ENCODE results near the gene CFAP69. TPM values are rescaled to one million over a fixed set of nuclear protein-coding genes. Genes with fewer than 3 reads are reported as not detected.
A peak's percentile ranks its signal among the peaks of the same experiment; 100 is the strongest.

The CFAP69 gene
- total and polyA plus RNA-seq, 10 of the 15 experiments (the other 5 are each of a cell fraction or from before 2014, with no cell fraction given) = 0.11 to 3.1 (median 0.48) TPM; not detected in 1

DNA sequence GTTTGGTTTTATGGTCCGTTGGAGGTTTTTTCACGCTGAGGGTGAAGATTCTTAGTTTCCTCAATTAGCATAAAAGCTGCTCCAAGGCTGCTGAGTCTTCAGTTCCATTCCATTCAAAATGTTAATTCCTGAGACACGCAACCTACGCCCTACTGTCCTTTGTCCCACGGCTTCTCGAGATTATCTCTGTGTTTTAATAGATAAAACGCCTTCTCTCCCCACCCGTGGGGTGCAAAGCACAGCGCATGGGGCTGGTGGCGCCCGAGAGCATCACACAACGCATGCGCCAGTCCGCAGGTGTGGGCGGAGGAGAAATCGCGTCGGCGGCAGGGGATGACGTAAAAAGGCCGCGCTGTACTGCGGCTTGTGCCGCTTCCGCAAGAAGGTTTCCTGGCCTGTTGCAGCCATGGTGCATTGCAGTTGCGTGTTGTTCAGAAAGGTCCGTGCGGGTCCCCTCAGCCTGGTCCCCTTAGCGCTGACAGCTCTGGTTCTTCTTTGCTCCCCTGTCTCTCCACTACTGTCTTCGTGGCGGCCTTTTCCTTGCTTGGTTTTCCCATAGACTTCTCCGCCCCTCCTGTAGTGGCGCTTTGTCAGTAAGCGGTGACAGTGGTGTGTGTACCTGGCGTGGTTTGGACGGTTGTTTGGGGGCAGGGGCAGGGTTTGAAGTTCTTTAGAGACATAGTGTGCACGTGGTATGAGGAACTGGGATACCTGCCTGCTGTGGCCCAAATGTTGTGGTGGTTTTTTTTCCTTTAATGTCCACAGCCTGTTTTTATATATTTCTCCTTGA is 101.6 kb downstream of the CFAP69 start, which contains the start of gene GTPBP10:
TSS of gene GTPBP10 (plus strand) at position 381 of the 790 bp plus-strand sequence. CDS start at position 407, 26 bp downstream.
- BruUV-seq (replicated peaks) = TSS peak; percentile 88
- Histone ChIP-seq H3K9me3 (replicated peaks; ENCODE audit: control insufficient read depth, insufficient read depth, low read length) (no peaks in the 10 kb centered on the region; the same call in 2 of the 3 replicates), H3K27me3 (replicated peaks in 1 of 2; ENCODE audit: control insufficient read depth in 2 of 2, insufficient read depth in 2 of 2, low read length in 1 of 2) (no peaks in the 10 kb centered on the region), H3K36me3 (ENCODE audit: control insufficient read depth in 2 of 2, insufficient read depth in 2 of 2, low read length in 1 of 2) (no peaks in the 10 kb centered on the region; a peak in 1 of 4 replicates), H3K79me2 (ENCODE audit: control insufficient read depth, insufficient read depth, low read length) (peaks cover 29% of the 10 kb centered on the region), H3K27ac (ENCODE audit: control insufficient read depth, insufficient read depth) (peak within 1 kb of the TSS; percentile 99), H4K20me1 (ENCODE audit: control insufficient read depth, insufficient read depth) (no peaks in the 10 kb centered on the region), H3K9ac (ENCODE audit: control insufficient read depth, insufficient read depth, low read length) (peak within 1 kb of the TSS; percentile 94), H2AFZ (ENCODE audit: control insufficient read depth, low read depth, low read length) (peak within 1 kb of the TSS; percentile 98), H3K4me3 (peak within 1 kb of the TSS; percentile 92), H3K4me2 (ENCODE audit: control insufficient read depth, insufficient read depth) (peak within 1 kb of the TSS; percentile 91), H3K4me1 (ENCODE audit: control insufficient read depth, insufficient read depth, low read length) (peaks cover 6% of the 10 kb centered on the region; the same call in 1 of the 2 replicates)
- under 1% methylated on average over 37 of the region's 37 CpGs for WGBS (ENCODE audit: insufficient coverage, insufficient replicate concordance, low lambda C conversion rate, missing lambda C conversion rate)
- CTCF ChIA-PET = interaction anchor here (0.6 to 2.2 kb wide), 20 partner anchors 10 to 193 kb away, joined by 3 to 15 read pairs (median 4); partner anchors contain the start of genes CLDN12 and STEAP1
- FAIRE-seq (peak; percentile 98), ATAC-seq (peak; percentile 92), DNase-seq (ENCODE audit: low read depth, low spot score) (peak; percentile 88)
- POLR2A ChIA-PET = interaction anchor here (0.8 kb wide), 2 partner anchors 57 to 100 kb away, joined by 3 to 8 read pairs; partner anchors contain the start of gene CLDN12
- intact Hi-C loops (cut with micrococcal nuclease; ENCODE audit: unreplicated experiment) = loop anchor here (1.0 kb wide), 1 partner anchor 57 kb away; the partner anchor contains the start of gene CLDN12
- SMC1A ChIA-PET (ENCODE audit: uncharacterized antibody, unreplicated experiment) = interaction anchor here (0.7 to 1.7 kb wide), 17 partner anchors 8 to 193 kb away, joined by 3 to 6 read pairs (median 4); partner anchors contain the start of gene STEAP1
- RAD21 ChIA-PET (ENCODE audit: unreplicated experiment) = interaction anchor here (1.1 to 1.6 kb wide), 4 partner anchors 49 to 158 kb away, joined by 3 to 5 read pairs (median 4); partner anchors contain the start of gene CLDN12
- in situ Hi-C loops (cut with MboI) = loop anchor here (5.0 kb wide), 1 partner anchor 56 kb away; the partner anchor contains the start of gene CLDN12
- TF ChIP-seq CREB1 (IDR thresholded peaks at IDR 0.05; ENCODE audit: low read depth) = peak; percentile 99
- peak; percentile 82; the same call in 1 of the 3 replicates for TF ChIP-seq POU2F2 (IDR thresholded peaks at IDR 0.05; ENCODE audit: borderline replicate concordance, low read depth, low read length)
- TF ChIP-seq ZNF24 (IDR thresholded peaks at IDR 0.05) = peak; percentile 38; the same call in 1 of the 2 replicates
- 0 out of 2 replicates have a peak, but pooled peaks have one; percentile 58 for TF ChIP-seq HDGF (IDR thresholded peaks at IDR 0.05)
- no peak for TF ChIP-seq ZZZ3 (IDR thresholded peaks at IDR 0.05; ENCODE audit: control insufficient read depth, insufficient read length, low read depth)
- TF ChIP-seq, protein P1, sequence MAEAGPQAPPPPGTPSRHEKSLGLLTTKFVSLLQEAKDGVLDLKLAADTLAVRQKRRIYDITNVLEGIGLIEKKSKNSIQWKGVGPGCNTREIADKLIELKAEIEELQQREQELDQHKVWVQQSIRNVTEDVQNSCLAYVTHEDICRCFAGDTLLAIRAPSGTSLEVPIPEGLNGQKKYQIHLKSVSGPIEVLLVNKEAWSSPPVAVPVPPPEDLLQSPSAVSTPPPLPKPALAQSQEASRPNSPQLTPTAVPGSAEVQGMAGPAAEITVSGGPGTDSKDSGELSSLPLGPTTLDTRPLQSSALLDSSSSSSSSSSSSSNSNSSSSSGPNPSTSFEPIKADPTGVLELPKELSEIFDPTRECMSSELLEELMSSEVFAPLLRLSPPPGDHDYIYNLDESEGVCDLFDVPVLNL (IDR thresholded peaks at IDR 0.05; ENCODE audit: low read depth, low read length) = 0 out of 2 replicates have a peak, but pooled peaks have one; percentile 0
- no peak for TF ChIP-seq CHD4 (IDR thresholded peaks at IDR 0.05)
- TF ChIP-seq STAT1 (conservative IDR thresholded peaks at IDR 0.05) = peak; percentile 25; the same call in 1 of the 2 replicates
- TF ChIP-seq IKZF1 (conservative IDR thresholded peaks at IDR 0.05) = peak; percentile 81
- TF ChIP-seq, protein P2, sequence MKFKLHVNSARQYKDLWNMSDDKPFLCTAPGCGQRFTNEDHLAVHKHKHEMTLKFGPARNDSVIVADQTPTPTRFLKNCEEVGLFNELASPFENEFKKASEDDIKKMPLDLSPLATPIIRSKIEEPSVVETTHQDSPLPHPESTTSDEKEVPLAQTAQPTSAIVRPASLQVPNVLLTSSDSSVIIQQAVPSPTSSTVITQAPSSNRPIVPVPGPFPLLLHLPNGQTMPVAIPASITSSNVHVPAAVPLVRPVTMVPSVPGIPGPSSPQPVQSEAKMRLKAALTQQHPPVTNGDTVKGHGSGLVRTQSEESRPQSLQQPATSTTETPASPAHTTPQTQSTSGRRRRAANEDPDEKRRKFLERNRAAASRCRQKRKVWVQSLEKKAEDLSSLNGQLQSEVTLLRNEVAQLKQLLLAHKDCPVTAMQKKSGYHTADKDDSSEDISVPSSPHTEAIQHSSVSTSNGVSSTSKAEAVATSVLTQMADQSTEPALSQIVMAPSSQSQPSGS (IDR thresholded peaks at IDR 0.05; ENCODE audit: low read length) = 0 out of 2 replicates have a peak, but pooled peaks have one; percentile 52
- TF ChIP-seq, protein P3, sequence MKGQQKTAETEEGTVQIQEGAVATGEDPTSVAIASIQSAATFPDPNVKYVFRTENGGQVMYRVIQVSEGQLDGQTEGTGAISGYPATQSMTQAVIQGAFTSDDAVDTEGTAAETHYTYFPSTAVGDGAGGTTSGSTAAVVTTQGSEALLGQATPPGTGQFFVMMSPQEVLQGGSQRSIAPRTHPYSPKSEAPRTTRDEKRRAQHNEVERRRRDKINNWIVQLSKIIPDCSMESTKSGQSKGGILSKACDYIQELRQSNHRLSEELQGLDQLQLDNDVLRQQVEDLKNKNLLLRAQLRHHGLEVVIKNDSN (IDR thresholded peaks at IDR 0.05; ENCODE audit: borderline replicate concordance, extremely low read length, insufficient read depth, low read depth, low read length) = no peak
- TF ChIP-seq, protein P4, sequence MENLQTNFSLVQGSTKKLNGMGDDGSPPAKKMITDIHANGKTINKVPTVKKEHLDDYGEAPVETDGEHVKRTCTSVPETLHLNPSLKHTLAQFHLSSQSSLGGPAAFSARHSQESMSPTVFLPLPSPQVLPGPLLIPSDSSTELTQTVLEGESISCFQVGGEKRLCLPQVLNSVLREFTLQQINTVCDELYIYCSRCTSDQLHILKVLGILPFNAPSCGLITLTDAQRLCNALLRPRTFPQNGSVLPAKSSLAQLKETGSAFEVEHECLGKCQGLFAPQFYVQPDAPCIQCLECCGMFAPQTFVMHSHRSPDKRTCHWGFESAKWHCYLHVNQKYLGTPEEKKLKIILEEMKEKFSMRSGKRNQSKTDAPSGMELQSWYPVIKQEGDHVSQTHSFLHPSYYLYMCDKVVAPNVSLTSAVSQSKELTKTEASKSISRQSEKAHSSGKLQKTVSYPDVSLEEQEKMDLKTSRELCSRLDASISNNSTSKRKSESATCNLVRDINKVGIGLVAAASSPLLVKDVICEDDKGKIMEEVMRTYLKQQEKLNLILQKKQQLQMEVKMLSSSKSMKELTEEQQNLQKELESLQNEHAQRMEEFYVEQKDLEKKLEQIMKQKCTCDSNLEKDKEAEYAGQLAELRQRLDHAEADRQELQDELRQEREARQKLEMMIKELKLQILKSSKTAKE (IDR thresholded peaks at IDR 0.05; ENCODE audit: low read depth, poor library complexity, severe bottlenecking) = no peak

Data from GM12878 (cell line).